ENCODE measurements around the gene KRTAP12-2. TPM values are rescaled to one million over a fixed set of nuclear protein-coding genes. Genes with fewer than 3 reads are reported as not detected.

Gene KRTAP12-2
- polyA plus RNA-seq, 1 experiment, result not detected

- no peak for DNase-seq (ENCODE audit: low read depth, low spot score)
- no peak for TF ChIP-seq CTCF (IDR thresholded peaks at IDR 0.05; ENCODE audit: low read depth, low read length)
- H3K27me3 ChIP-seq (ENCODE audit: control insufficient read depth, insufficient read depth, low read length), result no peaks in the 10 kb centered on the region
- ChIA-PET POLR2A (no interaction called here), CTCF (no interaction called here)
- no peak within 1 kb of the TSS for H3K27ac ChIP-seq (ENCODE audit: low read depth, low read length)
- H3K4me3 ChIP-seq (ENCODE audit: low read depth, low read length), result no peak within 1 kb of the TSS
- H3K9me3 ChIP-seq (ENCODE audit: control insufficient read depth, insufficient read depth, low read length), result peaks cover 30% of the 10 kb centered on the region
These were observed 12.1 kb downstream of the KRTAP12-2 start, which contains the start of gene KRTAP12-4 for GRCh38 chr21:44654576-44655175. TSS of gene KRTAP12-4 (minus strand) at chr21:44654659. CDS start at chr21:44654614, 45 bp downstream.

- ChIA-PET CTCF (no interaction called here), POLR2A (no interaction called here)
- peaks cover 38% of the 10 kb centered on the region for H3K9me3 ChIP-seq (ENCODE audit: control insufficient read depth, insufficient read depth, low read length)
- no peak overlapping the region for H3K4me3 ChIP-seq (ENCODE audit: low read depth, low read length)
- TF ChIP-seq CTCF (IDR thresholded peaks at IDR 0.05; ENCODE audit: low read depth, low read length), result no peak
- no peaks in the 10 kb centered on the region for H3K27me3 ChIP-seq (ENCODE audit: control insufficient read depth, insufficient read depth, low read length)
- H3K27ac ChIP-seq (ENCODE audit: low read depth, low read length), result no peak overlapping the region
- no peak for DNase-seq (ENCODE audit: low read depth, low spot score)
These were observed 12.8 kb downstream of the KRTAP12-2 start for GRCh38 chr21:44653656-44654575.

GRCh38 chr21:44653123-44653522 is 13.6 kb downstream of the KRTAP12-2 start:
- TF ChIP-seq CTCF (IDR thresholded peaks at IDR 0.05; ENCODE audit: low read depth, low read length), result no peak
- DNase-seq (ENCODE audit: low read depth, low spot score), result no peak
- ChIA-PET POLR2A (no interaction called here), CTCF (no interaction called here)
- Histone ChIP-seq H3K4me3 (ENCODE audit: low read depth, low read length) (no peak overlapping the region), H3K27me3 (ENCODE audit: control insufficient read depth, insufficient read depth, low read length) (no peaks in the 10 kb centered on the region), H3K9me3 (ENCODE audit: control insufficient read depth, insufficient read depth, low read length) (peaks cover 44% of the 10 kb centered on the region), H3K27ac (ENCODE audit: low read depth, low read length) (no peak overlapping the region)

- H3K27me3 ChIP-seq (ENCODE audit: control insufficient read depth, insufficient read depth, low read length), result no peaks in the 10 kb centered on the region
- no peak for TF ChIP-seq CTCF (IDR thresholded peaks at IDR 0.05; ENCODE audit: low read depth, low read length)
- H3K4me3 ChIP-seq (ENCODE audit: low read depth, low read length), result no peak overlapping the region
- no peak for DNase-seq (ENCODE audit: low read depth, low spot score)
- POLR2A ChIA-PET, result no interaction called here
- CTCF ChIA-PET, result no interaction called here
- peaks cover 55% of the 10 kb centered on the region for H3K9me3 ChIP-seq (ENCODE audit: control insufficient read depth, insufficient read depth, low read length)
- no peak overlapping the region for H3K27ac ChIP-seq (ENCODE audit: low read depth, low read length)
These were observed 15.6 kb downstream of the KRTAP12-2 start for GRCh38 chr21:44650973-44651675.

Measured in AG04450 (cell line).